ENCODE data around the gene CBLN3.
"Not testable (repeated sequence)": the region's sequence is repeated elsewhere in the genome, so short reads cannot be mapped to it uniquely, and the experiment has no call there.

CBLN3 gene

GRCh38 chr14:24429395-24430142 is at the start of gene CBLN3, which contains the start of gene KHNYN:
CBLN3 (minus strand) TSS chr14:24429668; CDS start chr14:24429054, 614 bp downstream.
KHNYN (plus strand) TSS chr14:24429954; CDS start chr14:24430731, 777 bp downstream.
- peak; percentile 90 for DNase-seq

GRCh38 chr14:24475261-24475660 is 45.8 kb upstream of the CBLN3 start:
- no peak for DNase-seq

- no peak for DNase-seq
These were observed 43.7 kb upstream of the CBLN3 start for GRCh38 chr14:24473211-24473610.

GRCh38 chr14:24470450-24470849 is 41.0 kb upstream of the CBLN3 start:
- DNase-seq, result not testable (repeated sequence)

- no peak for DNase-seq
These were observed 36.3 kb upstream of the CBLN3 start for GRCh38 chr14:24465805-24466204.

GRCh38 chr14:24465368-24465767 is 35.9 kb upstream of the CBLN3 start:
- no peak for DNase-seq

- no peak for DNase-seq
These were observed 34.7 kb upstream of the CBLN3 start for GRCh38 chr14:24463884-24464785.

- DNase-seq, result no peak
These were observed 33.8 kb upstream of the CBLN3 start for GRCh38 chr14:24463017-24463883.

GRCh38 chr14:24461336-24461735 is 31.9 kb upstream of the CBLN3 start:
- DNase-seq, result no peak

- DNase-seq, result no peak
These were observed 29.9 kb upstream of the CBLN3 start for GRCh38 chr14:24459331-24459730.

- DNase-seq, result no peak
These were observed 29.3 kb upstream of the CBLN3 start for GRCh38 chr14:24458736-24459135.

- no peak for DNase-seq
These were observed 27.5 kb upstream of the CBLN3 start for GRCh38 chr14:24456980-24457379.

- not testable (repeated sequence) for DNase-seq
These were observed 21.4 kb upstream of the CBLN3 start for GRCh38 chr14:24450828-24451227.

- no peak for DNase-seq
These were observed 13.7 kb upstream of the CBLN3 start for GRCh38 chr14:24443053-24443665.

GRCh38 chr14:24442240-24443052 is 13.0 kb upstream of the CBLN3 start, which contains the start of gene SDR39U1:
SDR39U1 (minus strand) TSS chr14:24442776; CDS start chr14:24442769, 7 bp downstream.
- peak; percentile 99 for DNase-seq

- no peak for DNase-seq
These were observed 12.4 kb upstream of the CBLN3 start for GRCh38 chr14:24441904-24442239.

- no peak for DNase-seq
These were observed 12.0 kb upstream of the CBLN3 start for GRCh38 chr14:24441485-24441884.

GRCh38 chr14:24440606-24441399 is 11.3 kb upstream of the CBLN3 start:
- no peak for DNase-seq

GRCh38 chr14:24439830-24440605 is 10.6 kb upstream of the CBLN3 start:
- DNase-seq, result no peak

GRCh38 chr14:24439257-24439656 is 9.8 kb upstream of the CBLN3 start:
- no peak for DNase-seq

Measured in CD4-positive, alpha-beta T cell treated with Interferon gamma for 1 hour (primary cell).